HG03135 (cell line): ENCODE measurements around the gene ZNF664.
A peak's percentile ranks its signal among the peaks of the same experiment; 100 is the strongest.

Source experiments
- ATAC-seq: cut with Tn5 transposase; IDR thresholded peaks from one replicate; pipeline ENCODE4 v1.9.1; 2021; ENCODE audit warnings: mild to moderate bottlenecking, moderate library complexity; ENCODE audit not compliant: unreplicated experiment

The ZNF664 gene

DNA sequence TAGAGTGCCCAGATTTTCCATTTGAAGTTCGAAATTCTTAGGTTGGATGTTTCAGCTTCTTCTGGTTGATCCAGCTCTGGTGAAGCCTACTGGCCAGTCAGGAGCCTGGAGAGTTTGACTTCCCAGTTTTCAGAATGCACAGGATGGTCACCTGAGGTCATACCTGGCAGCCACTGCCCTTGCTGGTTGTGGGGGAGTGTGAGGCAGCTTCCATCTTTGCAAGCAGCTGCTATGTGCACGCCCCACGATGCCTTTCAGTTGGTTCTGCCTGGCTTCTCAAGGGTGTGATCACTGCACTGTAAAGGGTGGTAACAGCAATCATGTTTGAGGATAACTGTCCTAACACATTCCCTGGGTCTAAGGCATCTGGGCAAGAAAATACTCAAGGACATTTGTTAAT lies 15.8 kb upstream of the ZNF664 start:
- ATAC-seq, result no peak

DNA sequence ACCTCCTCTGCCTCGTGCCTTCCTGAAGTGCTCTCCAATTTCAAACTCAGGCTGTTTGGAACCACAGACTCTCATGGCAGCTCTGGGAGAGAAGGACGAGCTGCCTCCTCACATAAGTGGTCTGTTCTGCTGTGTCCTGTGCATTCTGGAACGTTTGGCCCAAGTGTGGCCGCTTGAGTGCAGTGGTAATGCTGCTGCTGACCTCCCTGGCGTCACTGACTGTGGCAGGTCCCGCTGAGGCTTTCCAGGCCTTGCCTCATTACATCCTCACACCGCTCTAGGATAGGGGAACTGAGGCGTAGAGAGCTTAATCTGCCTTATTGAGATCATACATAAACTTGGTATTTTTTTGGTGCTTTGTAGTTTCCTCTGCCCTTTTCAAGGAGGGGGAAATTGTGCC lies 14.6 kb upstream of the ZNF664 start:
- ATAC-seq, result no peak

DNA sequence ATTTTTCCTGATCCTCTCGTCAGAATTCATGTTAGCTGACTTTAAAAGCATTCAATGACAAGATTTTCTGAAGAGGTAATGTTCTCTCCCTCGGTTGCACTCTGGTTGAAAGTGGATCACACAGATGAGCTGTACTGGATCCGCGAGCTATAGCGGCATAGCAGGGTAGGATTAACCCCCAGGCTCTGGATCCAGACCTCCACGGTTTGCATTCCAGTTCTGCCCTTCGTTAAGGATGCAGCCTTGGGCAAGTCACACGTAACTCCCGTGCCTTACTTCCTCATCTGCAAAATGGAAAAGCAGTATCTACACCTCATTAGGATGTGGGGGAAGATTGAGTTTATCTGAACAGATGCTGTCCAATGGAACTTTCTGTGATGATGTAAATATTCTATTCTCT lies 14.1 kb upstream of the ZNF664 start:
- ATAC-seq, result no peak

DNA sequence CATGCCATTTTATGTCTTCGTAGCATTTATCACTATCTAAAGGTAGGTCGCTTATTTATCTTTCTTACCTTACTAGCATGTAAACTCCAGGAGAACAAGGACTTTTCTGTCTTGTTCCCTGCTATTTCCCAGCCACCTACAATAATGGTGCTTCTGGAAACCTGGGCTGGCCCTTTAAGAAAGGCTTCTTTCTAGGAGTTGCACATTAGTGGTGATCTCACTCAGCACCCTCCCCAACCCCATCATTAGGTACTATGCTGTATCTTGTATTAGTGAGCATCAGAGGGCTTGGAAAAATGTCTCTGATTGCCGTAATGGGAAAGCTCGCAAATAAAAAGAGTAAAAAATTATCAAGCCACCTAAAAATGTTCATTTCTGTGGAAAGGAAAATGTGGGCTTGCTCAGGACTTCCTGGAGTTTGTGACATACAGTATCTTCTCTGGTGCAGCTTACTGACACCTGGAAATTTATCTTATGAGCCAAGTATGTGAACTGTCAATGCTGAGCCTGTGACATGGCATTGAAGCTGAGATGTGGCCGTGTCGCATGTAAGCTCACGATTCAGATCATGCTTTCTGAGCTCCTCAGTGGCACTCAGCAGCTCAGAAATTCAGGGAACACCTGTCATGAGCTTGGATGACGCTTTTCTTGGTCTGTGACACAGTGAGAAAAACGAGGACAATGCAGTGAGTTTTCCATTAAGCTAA lies 12.8 kb upstream of the ZNF664 start:
- ATAC-seq, result no peak

DNA sequence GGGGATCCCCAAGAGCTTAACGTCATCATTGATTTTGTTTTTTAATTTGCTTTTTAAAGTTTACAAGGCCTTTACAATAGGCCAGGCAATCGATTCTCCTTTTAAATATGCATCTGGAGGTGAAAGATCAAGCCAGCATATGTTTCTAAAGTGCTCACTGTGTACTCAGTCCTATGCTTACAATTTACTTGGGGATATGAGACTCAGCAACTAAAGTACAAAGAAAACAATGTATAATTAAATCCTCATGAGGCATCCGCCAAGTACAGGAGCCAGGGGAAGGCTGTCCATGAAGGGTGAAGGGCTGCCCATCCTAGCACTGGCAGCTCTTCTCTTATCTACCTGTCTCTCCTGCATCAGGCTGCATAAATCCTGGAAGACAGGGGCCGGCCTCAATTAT lies 12.2 kb upstream of the ZNF664 start:
- ATAC-seq, result no peak

DNA sequence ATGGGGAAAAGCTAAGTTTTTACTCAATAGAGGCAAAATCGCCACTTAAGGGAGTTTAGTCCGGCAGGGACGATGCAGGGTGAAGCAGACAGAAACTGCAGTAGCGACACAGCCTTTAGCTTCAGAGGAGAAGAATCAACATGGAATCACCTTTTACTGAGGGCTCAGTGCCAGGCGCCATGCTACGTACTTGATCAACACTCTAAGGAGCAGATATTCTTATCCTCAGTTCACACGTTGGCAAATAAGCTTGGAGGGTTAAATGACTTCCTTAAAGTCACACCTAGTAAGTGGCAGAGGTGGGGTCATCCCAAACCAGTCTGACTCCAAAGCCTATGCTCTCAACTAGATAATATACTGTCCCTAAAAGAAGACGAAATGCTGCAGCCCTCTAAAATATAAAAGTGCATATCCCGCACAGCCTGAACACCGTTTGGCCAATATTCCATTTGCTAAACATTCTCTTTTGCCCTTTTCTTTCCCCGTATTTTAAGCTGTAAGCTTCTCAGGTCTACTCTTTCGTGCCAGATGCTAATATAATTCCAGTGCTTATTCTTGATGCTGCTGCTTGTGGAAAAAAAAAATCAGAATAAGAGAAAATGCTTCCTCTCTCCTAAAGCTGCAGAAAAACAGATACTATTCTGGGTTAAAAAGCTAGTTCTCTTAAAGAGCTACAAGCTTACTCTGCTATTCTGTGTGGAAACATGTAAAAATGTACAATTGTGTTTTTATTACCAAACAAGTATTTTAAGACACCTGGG lies 11.2 kb upstream of the ZNF664 start:
- no peak for ATAC-seq

DNA sequence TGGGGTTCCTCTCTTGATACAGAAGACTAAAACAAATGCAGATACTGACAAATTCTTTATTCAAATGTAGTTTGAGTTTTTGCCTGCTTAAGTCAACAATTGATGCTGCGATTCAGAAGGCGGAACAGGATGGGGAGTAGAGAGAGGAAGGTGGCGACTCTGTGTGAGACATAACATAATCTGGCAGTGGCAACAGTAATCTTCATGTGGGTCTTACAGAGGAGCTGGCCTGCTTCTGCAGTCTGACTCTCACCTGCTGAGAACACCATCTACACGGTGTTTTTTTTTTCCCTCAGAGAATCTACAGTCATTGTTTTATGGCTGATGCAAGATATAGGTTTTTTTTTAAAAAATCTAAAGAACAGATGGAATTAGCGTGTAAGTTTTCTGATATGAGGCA lies 10.5 kb upstream of the ZNF664 start:
- no peak for ATAC-seq

DNA sequence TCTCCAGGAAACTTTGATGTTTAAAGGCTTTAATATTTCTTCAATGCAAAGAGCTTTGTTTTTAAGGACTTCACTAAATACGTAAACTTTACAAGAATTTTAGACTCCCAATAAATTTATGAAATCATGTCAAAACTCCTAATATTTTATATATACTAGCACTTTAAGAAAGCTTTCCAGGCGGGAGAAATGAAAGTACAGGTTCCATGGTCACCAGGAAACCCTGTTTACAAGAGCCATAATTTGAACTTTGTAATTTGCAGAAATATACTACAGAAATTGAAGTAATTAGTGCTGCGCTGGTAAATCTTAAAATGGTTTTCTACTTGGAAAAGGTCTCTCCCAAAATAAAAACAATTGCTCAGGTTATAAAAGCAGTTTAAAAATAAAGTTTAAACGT lies 9.2 kb upstream of the ZNF664 start:
- ATAC-seq, result no peak

DNA sequence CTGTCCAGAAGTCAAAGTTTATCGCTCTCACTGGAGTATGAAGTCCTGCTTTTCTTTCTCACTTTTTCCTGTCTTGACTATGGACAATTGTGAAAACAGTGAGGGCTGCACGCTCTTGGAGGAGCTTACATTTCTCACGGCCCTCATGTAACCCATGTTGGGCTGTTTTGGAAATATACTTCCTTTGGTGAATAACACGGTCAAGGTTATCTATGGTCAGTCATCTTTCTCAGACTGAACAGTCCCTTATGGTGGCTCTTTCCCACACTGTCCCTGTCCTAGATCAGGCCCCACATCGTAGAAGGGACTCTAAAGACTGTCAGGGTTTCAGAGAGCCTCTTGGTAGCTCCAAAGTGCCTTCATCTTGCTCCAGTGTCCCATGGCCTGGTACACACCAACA lies 7.6 kb upstream of the ZNF664 start:
- no peak for ATAC-seq

DNA sequence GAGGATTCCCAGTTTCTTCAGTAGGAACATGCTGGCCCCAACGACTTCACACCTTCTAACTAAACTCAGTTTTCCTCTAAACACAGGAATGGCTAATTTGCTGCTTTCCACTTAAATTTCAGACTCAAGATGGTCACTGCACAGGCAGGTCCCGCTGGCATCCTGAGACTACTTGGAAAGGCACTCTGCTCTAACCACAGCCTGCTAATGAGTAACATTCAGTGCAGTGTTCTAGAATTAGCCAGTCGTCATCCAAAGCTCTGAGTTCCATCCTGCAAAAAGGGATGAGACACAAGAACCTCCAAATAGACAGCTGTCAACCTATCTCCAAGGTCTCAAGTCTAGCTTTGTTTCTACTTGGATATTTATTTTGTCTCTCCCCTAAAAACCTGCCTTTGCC lies 6.4 kb upstream of the ZNF664 start:
- ATAC-seq, result no peak

DNA sequence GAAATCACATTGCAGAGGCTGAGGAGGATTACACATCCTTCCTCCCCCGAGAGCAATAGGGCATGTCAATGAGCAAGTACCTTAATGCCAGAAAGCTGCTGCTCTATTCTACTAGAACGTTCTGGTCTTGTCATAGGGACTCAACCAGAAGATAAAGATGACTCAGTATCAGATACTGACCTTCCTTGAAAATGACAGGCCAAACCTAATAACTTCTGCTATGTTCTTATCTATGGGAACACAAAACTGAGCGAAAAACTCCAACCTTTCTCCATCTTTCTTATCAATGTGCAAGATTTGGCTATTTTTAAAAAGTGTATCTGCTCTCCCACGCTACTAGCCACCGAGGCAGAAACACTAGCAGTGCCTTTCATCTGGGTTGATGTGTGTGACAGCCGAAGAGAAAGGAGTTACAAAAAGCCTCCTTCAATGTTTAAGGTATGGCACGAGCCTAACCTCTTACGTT lies 5.9 kb upstream of the ZNF664 start:
- ATAC-seq, result no peak

DNA sequence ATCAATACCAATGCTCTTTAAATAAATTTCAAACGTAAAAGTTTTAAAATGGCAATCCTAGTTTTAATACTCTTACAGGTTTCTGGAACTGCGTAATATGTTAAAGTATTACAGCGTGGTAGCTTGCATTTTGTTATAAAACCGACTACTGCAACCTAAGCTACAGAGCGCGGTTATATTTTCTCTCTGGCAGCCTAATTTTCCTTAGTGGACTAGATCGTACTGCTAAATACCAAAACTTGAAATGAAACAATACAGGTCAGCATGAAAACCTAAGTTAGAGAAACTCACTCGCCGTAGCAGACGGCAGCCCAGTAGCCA lies 1.6 kb upstream of the ZNF664 start:
- ATAC-seq, result no peak

DNA sequence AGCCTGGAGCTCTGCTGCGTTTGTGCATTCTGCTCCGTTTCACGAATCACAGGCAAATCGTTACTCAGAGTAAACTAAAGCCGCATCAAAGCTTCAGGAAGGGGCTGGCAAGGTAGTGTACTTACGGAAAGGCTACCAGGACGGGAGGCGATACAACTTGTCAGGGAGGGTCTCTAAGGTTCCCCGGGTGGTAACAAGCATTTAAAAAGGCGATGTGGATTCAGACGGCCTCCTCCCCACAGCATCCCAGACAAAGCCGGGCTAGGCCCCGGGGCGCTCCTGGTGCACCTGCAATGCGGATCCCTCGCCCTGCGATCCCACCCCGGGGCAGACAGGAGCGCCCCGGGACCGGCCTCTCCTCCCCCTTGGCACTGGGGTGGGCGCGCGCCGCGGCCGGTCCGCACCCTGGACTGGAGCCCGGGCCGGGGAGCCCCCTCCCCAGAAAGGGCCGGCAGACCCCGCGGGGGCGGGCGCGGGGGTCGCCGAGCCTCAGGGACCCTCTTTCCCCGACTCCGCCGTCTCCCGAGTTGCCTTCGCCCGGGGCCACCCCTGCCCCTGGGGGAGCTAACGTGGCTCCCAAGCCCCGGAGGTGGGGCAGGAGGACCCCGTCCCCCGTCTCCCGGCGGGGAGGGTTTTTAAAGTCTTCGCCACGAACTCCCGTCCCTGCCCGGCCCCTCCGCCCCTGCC lies 1.1 kb upstream of the ZNF664 start:
- peak; percentile 14 for ATAC-seq

DNA sequence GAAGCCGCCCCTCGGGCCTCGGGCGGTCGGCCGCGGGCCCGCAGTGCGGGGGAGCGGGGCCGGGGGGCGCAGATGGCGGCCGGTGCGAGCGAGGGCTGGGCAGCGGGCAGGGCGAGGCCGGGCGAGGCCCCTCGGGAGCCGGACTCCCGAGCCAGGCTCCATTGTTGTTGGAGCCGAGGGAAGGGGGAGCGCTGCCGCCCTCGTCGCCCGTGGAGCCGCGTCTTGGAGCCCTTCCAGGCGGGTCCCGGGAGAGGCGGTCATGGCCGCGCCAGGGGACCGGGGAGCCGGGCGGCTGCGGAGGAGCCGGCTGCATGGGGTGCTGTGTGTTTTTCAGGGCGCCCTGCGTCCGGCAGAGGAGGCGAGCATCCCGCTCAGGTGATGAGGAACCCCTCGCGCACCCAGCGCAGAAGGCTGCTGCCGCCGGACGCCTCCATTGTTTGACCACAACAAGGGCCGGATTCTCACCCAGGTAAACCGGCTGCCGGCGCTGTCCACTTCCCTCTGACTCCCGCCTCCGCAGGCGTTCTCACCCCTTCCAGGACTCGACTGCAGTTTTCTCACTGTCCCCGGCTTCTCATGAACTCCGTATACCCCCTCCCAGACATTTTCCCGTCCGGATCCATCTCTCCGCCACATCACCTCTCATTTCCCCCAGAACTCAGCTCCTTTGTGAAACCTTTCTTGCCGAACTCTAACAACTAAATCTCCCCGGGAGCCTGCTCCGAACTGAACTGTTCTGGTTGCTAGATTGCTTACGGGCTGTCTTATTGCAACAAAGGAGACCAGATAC lies 732 bp downstream of the ZNF664 start:
- peak; percentile 12 for ATAC-seq

DNA sequence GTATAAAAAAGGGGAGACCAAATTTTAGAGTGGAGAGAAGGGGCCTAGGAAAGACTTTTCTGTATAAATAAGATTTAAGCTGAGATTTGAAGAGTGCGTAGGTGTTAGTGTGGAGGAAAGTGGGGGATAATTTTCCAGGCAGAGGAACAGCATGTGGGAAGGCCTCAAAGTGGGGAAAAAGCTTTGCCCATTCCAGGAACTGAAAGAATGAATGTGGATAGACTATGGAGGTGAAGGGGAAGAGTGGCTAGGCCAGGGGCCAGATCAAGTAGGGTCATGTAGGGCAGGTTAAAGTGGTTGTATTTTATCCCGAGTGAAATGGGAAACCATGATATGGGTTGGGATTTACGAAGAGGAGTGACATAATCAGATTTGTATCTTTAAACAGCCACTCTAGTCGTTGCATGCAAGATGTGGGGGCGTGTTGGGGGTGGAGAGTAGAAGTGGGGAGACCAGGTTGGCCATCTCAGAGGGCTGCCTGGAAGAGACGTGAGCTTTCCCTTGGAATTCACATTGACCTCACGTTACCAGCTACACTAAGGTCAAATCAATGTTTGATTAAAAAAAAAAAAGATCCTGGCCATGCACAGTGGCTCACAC lies 3.3 kb downstream of the ZNF664 start:
- ATAC-seq, result no peak

DNA sequence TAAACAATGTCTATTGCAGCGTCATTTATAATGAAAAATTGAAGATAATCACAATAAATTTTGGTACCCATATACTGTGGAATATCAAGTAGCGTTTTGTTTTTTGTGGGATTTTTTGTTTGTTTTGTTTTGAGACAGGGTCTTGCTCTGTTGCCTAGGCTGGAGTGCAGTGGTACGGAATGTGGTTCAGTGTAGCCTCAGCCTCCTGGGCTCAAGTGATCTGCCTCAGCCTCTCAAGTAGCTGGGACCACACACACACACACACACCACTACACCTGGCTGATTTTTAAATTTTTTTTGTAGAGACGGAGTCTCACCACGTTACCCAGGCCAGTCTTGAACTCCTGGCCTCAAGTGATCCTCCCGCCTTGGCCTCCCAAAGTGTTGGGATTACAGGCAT lies 6.6 kb downstream of the ZNF664 start:
- no peak for ATAC-seq

DNA sequence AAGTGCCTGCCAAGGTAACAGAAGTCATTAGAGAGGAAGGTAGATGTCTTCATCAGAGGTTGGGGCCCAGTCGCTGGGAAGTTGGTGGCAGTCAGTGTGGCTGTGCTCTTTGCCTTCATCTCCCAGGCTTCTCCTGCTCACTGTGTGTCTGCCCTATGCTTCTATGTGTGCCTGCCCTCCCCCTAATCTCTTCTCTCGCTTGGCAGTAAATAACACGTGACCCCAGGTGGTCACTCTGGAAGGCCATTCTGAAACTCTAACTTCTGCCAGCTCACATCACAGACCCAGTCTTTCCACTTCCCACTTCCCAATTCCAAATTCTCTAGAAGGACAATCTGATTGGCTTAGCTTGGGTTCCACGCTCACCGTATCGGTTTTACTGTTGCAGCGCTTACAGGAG lies 9.3 kb downstream of the ZNF664 start:
- no peak for ATAC-seq

DNA sequence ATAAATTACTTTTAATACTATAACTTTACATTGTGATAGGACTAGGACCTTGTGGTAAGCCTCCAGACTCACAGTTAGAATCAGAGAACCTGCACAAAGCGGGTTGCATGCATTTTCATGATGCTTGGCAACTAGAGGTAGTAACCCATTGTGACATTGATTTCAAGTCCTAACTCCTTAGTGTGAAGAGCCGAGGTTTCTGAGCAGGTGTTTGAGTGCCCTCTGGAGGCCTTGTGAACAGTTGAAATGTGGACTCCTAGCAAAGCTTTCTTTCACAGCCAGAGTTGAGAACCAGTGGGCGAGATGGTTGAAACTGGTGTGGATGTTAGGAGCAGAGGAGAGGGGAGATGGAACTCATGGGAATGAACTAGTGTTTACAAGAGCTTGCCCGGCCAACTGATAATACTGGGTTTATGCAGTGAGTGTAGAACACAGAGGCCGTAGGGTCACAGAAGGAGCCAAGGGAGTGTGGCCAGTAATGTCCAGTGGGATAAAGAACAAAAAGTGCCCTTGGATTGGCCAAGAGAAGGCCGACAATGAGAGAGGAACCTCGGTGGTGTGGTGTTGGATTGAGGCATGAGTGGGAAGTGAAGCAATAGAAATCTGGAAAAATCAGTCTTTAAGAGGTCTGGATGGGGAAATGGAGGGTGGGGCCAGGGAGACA lies 10.9 kb downstream of the ZNF664 start:
- ATAC-seq, result no peak

DNA sequence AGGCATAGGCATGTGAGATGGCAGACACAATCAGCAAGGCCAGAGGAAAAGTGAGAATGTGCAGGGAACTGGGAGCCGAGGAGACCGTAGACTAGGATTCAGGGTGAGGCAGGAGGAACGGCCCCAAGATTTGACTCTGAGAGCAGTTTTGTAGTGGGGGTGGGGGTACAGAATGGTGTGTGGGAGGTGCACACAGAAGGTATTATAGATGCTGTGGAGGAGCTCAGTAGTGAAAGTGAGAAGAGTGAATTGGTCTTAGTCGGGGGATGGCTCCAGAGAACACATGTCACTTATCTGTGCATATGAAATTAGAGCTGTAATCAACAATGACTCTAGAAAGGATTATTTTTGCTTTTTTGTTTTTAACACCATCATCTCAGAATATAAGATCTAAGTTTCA lies 11.9 kb downstream of the ZNF664 start:
- ATAC-seq, result no peak

DNA sequence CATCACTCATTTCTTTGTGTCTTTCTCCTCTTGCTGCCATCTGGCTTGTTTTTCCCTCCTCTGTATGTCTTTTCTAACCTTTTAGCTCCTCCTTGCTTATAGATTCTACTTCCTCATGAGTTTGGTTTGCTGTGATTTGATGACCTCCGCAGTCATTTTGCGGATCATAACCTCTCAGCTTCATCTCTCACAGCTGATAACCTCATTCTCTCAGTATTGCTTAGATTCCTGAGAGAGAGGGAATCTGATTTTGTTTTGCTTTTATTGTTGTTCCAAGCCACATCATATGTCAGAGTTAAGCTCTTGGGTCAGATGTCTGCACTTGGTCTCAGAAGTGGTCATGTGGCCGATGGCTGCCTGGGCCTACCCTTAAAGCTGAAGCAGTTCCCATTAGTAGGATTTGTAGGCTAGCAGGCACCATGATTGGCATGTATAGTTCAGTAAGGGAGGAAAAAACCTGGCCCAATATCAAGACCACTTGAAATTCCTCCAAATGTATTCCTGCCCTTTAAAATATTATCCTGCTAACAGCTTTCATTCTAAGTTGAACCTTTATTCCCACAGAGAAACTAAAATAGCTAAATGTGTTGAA lies 13.5 kb downstream of the ZNF664 start:
- no peak for ATAC-seq
